OCI-LY3 (cell line): Measurements from ENCODE around the gene CREB5.

Experiments used
- H2AFZ ChIP-seq: fragments of 200-600, 300-600 bp; shearing (Covaris generic); 2 replicates; pipeline ENCODE4 v1.6.0; 2014; ENCODE audit warnings: antibody characterized with exemption, low read depth, low read length
- H3K27ac ChIP-seq: fragments of 200-600, 300-600 bp; sonication (generic); 2 replicates; pipeline ENCODE4 v1.5.1; 2014; ENCODE audit warnings: mild to moderate bottlenecking, low read length, moderate library complexity, mixed read lengths
- H3K27me3 ChIP-seq: fragments of 200-600, 300-600 bp; sonication (generic); 2 replicates; pipeline ENCODE4 v1.6.1; 2014; ENCODE audit warnings: low read depth, low read length, mixed read lengths
- H3K36me3 ChIP-seq: fragments of 200-600, 300-600 bp; sonication (generic); replicated peaks from 2 replicates; pipeline ENCODE3; 2014; ENCODE audit warnings: low read depth, low read length, mixed read lengths
- H3K4me1 ChIP-seq: fragments of 300-600, 200-600 bp; sonication (generic); 2 replicates; pipeline ENCODE4 v1.6.1; 2014; ENCODE audit warnings: low read length, mixed read lengths
- H3K4me2 ChIP-seq: fragments of 200-600, 300-600 bp; sonication (generic); 2 replicates; pipeline ENCODE4 v1.6.1; 2014; ENCODE audit warnings: low read length, mixed read lengths
- H3K4me3 ChIP-seq: fragments of 300-600, 200-600 bp; sonication (generic); 2 replicates; pipeline ENCODE4 v1.5.1; 2014; ENCODE audit warnings: antibody characterized with exemption, mild to moderate bottlenecking, low read length, moderate library complexity
- H3K79me2 ChIP-seq: fragments of 300-600, 200-600 bp; shearing (Covaris generic); 2 replicates; pipeline ENCODE4 v1.6.1; 2014; ENCODE audit warnings: mild to moderate bottlenecking, low read length, mixed read lengths
- H3K9ac ChIP-seq: fragments of 300-600, 200-600 bp; shearing (Covaris generic); 2 replicates; pipeline ENCODE4 v1.6.0; 2014; ENCODE audit warnings: mild to moderate bottlenecking, low read length, moderate library complexity
- H3K9me3 ChIP-seq: fragments of 200-600, 300-600 bp; shearing (Covaris generic); 2 replicates; pipeline ENCODE4 v1.6.1; 2014; ENCODE audit warnings: low read length, mixed read lengths; ENCODE audit not compliant: insufficient read depth
- H4K20me1 ChIP-seq: fragments of 200-600, 300-600 bp; sonication (generic); 2 replicates; pipeline ENCODE4 v1.6.1; 2016; ENCODE audit warnings: low read length, mixed read lengths; ENCODE audit not compliant: insufficient read depth
- CTCF ChIP-seq: fragments of 200-600, 300-600 bp; sonication (generic); IDR thresholded peaks from 2 replicates; pipeline ENCODE4 v1.5.1; 2014; ENCODE audit warnings: antibody characterized with exemption, low read length, low read depth
- EZH2phosphoT487 ChIP-seq: fragments of 200-600 bp; shearing (Covaris generic); IDR thresholded peaks from 2 replicates; pipeline ENCODE4 v1.6.1; 2018; ENCODE audit warnings: antibody characterized with exemption, mixed run types, low read depth

CREB5 gene

DNA sequence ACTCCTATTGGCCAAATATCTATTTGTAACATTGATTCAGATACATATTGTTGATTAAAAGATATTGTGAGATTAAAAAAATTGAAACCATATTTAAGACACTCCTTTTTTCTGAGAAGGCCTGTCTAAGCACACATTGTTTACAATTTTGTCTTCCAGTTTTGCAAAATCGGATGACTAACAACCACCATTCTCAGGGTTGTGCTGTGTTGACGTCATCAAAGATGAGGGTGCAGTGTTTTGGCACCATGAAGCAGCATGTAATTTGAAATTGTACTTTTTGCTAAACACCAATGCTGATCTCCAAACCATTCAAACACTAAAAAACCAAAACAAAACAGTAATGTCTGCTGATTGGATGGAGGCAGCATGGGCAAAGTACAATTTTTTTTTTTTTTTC, 7.4 kb downstream of the CREB5 start:
- H3K36me3 ChIP-seq = no peaks in the 10 kb centered on the region
- H3K9ac ChIP-seq = no peak overlapping the region
- H3K4me3 ChIP-seq = no peak overlapping the region
- H3K4me2 ChIP-seq = no peak overlapping the region
- TF ChIP-seq EZH2phosphoT487 = no peak
- TF ChIP-seq CTCF = no peak
- no peaks in the 10 kb centered on the region for H3K9me3 ChIP-seq
- H3K27me3 ChIP-seq = peaks cover 32% of the 10 kb centered on the region
- no peaks in the 10 kb centered on the region for H4K20me1 ChIP-seq
- H3K79me2 ChIP-seq = no peaks in the 10 kb centered on the region
- no peaks in the 10 kb centered on the region for H3K4me1 ChIP-seq
- no peak overlapping the region for H3K27ac ChIP-seq
- H2AFZ ChIP-seq = no peak overlapping the region

DNA sequence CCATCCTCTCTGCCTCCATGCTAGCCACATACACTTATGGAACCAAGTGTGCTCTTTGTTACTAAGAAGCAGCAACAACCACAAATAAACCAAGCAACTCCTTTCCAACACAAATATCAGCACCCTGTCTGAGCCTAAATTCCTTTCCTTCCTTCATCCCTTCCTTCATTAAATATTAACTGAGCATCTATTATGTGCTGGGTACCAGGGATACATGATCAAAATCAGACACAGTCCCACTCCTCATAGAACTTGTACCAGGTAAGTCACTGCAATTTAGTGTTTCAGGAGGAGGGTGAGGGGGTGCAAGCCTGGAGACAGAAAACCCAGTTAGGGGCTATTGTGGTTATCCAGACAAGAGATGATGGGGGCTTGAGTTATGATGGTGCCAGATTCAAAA, 10.8 kb downstream of the CREB5 start:
- no peaks in the 10 kb centered on the region for H3K36me3 ChIP-seq
- H2AFZ ChIP-seq = no peak overlapping the region
- TF ChIP-seq CTCF = no peak
- TF ChIP-seq EZH2phosphoT487 = no peak
- H3K4me1 ChIP-seq = no peaks in the 10 kb centered on the region
- H3K79me2 ChIP-seq = no peaks in the 10 kb centered on the region
- H3K9ac ChIP-seq = no peak overlapping the region
- no peak overlapping the region for H3K4me2 ChIP-seq
- peaks cover 33% of the 10 kb centered on the region for H3K27me3 ChIP-seq
- H3K9me3 ChIP-seq = no peaks in the 10 kb centered on the region
- no peak overlapping the region for H3K27ac ChIP-seq
- no peaks in the 10 kb centered on the region for H4K20me1 ChIP-seq
- H3K4me3 ChIP-seq = no peak overlapping the region

DNA sequence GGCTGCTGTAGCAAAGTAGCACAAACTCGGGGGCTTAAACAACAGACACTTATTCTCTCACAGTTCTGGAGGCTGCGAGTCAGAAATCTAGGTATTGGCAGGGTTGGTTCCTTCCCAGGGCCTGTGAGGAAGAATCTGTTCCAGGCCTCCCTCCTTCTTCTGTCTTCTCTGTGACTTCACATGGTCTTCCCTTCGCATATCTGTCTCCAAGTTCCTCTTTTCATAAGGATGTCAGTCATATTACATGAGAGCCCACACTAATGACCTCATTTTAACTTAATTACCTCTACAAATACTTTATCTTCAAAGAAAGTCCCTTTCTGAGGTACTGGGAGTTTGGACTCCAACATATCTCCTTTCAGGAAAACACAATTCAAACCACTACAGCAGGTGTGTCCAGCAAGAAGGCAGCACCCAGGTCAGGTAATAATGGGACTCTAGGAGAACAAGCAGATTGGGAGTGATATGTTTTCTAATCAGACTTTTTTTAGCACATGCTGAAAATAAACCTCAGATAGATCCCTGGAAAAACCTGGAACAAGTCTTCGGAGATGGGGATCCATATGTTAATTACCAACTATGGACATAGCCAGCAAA, 11.7 kb downstream of the CREB5 start:
- no peak for TF ChIP-seq EZH2phosphoT487
- TF ChIP-seq CTCF = no peak

GRCh38 chr7:28425496-28425895, 13.2 kb downstream of the CREB5 start:
- H3K4me1 ChIP-seq = no peaks in the 10 kb centered on the region
- H3K36me3 ChIP-seq = no peaks in the 10 kb centered on the region
- no peak overlapping the region for H2AFZ ChIP-seq
- H3K27ac ChIP-seq = no peak overlapping the region
- no peak overlapping the region for H3K9ac ChIP-seq
- no peaks in the 10 kb centered on the region for H3K79me2 ChIP-seq
- H3K9me3 ChIP-seq = no peaks in the 10 kb centered on the region
- H3K27me3 ChIP-seq = peaks cover 33% of the 10 kb centered on the region
- no peak overlapping the region for H3K4me2 ChIP-seq
- H3K4me3 ChIP-seq = no peak overlapping the region
- H4K20me1 ChIP-seq = no peaks in the 10 kb centered on the region
- no peak for TF ChIP-seq EZH2phosphoT487
- no peak for TF ChIP-seq CTCF

More for the DNA sequence above, 11.7 kb downstream of the CREB5 start:
- Histone ChIP-seq H3K4me1 (no peaks in the 10 kb centered on the region), H2AFZ (no peak overlapping the region), H4K20me1 (no peaks in the 10 kb centered on the region), H3K79me2 (no peaks in the 10 kb centered on the region), H3K36me3 (no peaks in the 10 kb centered on the region), H3K4me2 (no peak overlapping the region), H3K27ac (no peak overlapping the region), H3K27me3 (peaks cover 28% of the 10 kb centered on the region), H3K9ac (no peak overlapping the region), H3K4me3 (no peak overlapping the region), H3K9me3 (no peaks in the 10 kb centered on the region)
